KOPT-K1 (cell line): Measurements from ENCODE around the gene CEP164.

Experiments used
- H3K27ac ChIP-seq: fragments of 200-600 bp; sonication (generic); 2 replicates; pipeline ENCODE4 v1.5.1; 2016; ENCODE audit warnings: antibody characterized with exemption, mild to moderate bottlenecking, low read depth, low read length; ENCODE audit not compliant: poor library complexity, severe bottlenecking
- H3K36me3 ChIP-seq: fragments of 200-600 bp; sonication (generic); 2 replicates; pipeline ENCODE4 v1.5.1; 2017; ENCODE audit warnings: antibody characterized with exemption, mild to moderate bottlenecking, low read length, moderate library complexity; ENCODE audit not compliant: insufficient read depth
- H3K9me3 ChIP-seq: fragments of 200-600 bp; sonication (generic); 2 replicates; pipeline ENCODE4 v1.5.1; 2017; ENCODE audit warnings: antibody characterized with exemption, low read length, mild to moderate bottlenecking; ENCODE audit not compliant: insufficient read depth, poor library complexity, severe bottlenecking

The CEP164 gene

DNA sequence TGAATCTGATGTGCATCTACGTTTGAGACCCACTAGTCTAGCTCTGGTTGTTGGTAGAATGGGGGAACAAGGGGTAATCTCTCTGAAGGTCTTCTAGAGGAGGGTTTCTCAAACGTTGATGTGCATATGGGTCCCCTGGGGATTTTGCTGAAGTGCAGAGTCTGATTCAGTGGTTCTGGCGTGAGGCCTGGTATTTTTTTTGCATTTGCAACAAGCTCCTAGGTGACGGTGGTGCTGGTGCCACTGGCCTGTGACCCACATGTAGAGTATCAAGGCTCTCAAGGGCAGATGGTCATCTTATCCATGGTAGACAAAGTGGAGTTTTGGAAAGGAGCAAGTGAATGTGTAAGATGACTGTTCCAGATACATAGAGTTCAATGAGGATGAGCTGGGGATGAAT lies 97.1 kb downstream of the CEP164 start:
- H3K36me3 ChIP-seq, result no peaks in the 10 kb centered on the region
- H3K9me3 ChIP-seq, result no peaks in the 10 kb centered on the region

GRCh38 chr11:117425679-117426296 lies 98.1 kb downstream of the CEP164 start:
- H3K9me3 ChIP-seq, result no peaks in the 10 kb centered on the region

More for the DNA sequence above, 97.1 kb downstream of the CEP164 start:
- no peak overlapping the region for H3K27ac ChIP-seq

DNA sequence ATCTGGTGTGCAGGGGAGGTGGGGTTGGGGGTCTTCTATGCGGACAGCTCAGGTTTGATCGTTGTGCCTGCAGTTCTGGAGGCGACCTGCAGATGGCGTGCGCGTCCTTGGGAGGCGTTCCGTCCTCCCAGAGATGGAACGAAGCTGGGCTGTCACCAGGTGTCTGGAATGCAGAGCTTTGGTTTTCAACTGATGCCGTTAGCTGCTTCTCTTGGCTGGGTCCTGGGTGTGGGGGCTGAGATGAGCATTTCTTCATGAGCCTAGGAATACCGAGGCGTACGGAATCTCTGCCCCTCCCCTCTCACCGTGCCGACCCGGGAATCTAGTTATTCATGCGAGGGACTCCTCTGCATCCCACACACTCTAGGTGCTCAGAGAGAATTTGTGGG lies 98.6 kb downstream of the CEP164 start:
- H3K27ac ChIP-seq, result no peak overlapping the region
- H3K9me3 ChIP-seq, result no peaks in the 10 kb centered on the region
- no peaks in the 10 kb centered on the region for H3K36me3 ChIP-seq

More at GRCh38 chr11:117425679-117426296, 98.1 kb downstream of the CEP164 start:
- H3K27ac ChIP-seq, result no peak overlapping the region
- H3K36me3 ChIP-seq, result no peaks in the 10 kb centered on the region

GRCh38 chr11:117426941-117427340 lies 99.3 kb downstream of the CEP164 start:
- H3K9me3 ChIP-seq, result no peaks in the 10 kb centered on the region
- no peaks in the 10 kb centered on the region for H3K36me3 ChIP-seq
- H3K27ac ChIP-seq, result no peak overlapping the region

GRCh38 chr11:117427356-117427874 lies 99.8 kb downstream of the CEP164 start:
- Histone ChIP-seq H3K9me3 (no peaks in the 10 kb centered on the region), H3K27ac (no peak overlapping the region), H3K36me3 (no peaks in the 10 kb centered on the region)

DNA sequence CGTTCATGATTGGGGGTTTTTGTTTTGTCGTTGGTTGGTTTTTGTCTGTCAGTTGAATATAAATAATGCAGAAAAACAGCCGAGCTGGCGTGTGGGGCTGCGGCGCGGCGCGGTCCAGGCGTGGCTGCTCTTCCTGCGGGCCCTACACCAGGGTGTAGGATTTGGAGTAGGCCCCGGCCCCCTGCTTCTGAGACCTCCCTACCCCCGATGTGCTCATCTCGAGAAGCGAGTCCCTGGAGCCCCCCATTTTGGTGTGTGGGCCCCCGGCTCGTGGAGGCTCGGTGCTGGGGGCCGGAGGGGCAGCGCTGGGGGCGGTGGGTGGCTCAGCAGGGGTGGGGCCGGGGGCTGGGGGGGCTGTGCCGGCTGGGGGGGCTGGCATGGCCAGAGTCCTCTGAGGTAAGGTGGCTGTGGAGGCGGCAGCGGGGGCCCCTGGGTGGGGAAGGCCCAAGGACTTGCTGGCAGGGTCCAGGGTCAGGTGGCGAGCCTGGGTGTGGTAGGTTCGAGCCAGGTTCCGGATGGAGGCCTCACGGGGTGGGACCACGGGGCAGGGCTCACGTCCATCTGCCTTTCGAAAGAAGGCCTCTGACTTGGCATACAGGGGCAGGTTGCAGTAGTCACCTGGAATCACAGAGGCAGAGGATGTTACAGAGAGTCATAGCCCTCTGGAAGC lies 100.7 kb downstream of the CEP164 start:
- Histone ChIP-seq H3K36me3 (no peaks in the 10 kb centered on the region), H3K27ac (no peak overlapping the region), H3K9me3 (no peaks in the 10 kb centered on the region)

DNA sequence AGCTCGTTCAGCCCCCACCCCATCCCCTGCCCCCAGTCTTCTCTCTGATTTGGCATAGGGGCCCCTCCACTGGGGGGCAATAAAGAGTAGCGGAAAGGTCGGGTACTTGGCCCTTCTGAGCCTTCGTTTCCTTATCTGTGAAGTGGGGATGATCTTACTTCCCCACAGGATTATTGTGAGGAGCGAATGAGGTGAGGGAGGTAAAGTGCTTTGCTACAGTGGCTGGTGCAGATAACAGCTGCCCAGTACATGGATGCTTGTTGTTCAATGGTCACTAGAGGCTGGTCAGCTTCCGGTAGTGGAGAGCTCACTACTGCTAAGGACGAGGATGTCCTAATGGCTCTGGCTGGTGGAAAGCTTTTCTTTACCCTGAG lies 101.2 kb downstream of the CEP164 start:
- Histone ChIP-seq H3K36me3 (no peaks in the 10 kb centered on the region), H3K27ac (no peak overlapping the region), H3K9me3 (no peaks in the 10 kb centered on the region)

DNA sequence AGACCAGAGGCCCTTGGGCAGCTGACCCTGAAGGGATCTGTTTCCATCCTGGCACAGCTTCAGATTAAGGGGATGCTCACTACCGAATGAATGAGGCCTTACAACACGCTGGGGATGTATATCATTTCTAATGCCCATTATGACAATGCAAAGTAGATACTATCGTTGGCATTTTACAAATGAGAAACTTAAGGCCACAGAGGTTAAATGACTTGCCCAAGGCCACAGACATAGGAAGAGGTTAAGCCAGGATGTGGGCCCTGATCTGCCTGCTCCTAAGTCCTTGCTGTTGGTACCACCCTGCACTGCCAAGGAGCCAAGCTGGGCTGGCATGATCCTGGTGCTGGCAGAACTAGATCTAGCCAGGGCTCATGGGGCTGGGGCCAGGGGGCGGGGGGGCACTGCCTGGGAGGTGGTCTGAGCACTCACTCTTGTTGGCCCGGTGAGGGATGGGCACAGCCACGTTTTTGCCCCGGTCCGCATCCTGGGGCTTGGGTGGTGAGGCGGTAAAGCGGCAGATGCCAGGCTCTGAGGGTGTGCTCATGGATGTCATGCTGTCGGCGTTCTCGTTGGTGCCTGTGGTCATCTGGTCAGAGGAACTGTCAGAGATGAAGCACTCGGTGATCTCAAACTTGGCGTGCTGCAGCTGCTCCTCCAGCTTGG lies 102.8 kb downstream of the CEP164 start:
- H3K9me3 ChIP-seq, result no peaks in the 10 kb centered on the region
- no peak overlapping the region for H3K27ac ChIP-seq
- H3K36me3 ChIP-seq, result no peaks in the 10 kb centered on the region

DNA sequence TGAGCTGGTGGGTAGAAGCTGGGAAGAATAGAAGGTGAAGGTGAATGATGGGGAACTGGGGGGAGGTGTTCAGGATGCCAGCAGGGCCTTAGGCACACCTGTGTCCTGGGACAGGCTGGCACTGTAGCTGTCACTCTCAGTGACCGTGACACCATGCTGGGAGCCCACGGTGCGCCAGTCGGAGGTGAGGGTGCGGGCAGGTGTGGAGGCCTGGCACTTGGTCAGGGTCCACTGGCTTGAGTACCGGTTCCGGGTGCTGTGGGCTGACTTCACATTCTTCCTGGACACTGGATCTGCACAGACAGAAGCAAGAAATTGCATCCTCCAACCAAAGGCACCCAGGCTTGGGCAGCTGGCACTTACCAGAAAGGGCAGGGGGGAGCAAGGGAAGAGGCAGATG lies 103.8 kb downstream of the CEP164 start:
- H3K9me3 ChIP-seq, result no peaks in the 10 kb centered on the region
- no peak overlapping the region for H3K27ac ChIP-seq

DNA sequence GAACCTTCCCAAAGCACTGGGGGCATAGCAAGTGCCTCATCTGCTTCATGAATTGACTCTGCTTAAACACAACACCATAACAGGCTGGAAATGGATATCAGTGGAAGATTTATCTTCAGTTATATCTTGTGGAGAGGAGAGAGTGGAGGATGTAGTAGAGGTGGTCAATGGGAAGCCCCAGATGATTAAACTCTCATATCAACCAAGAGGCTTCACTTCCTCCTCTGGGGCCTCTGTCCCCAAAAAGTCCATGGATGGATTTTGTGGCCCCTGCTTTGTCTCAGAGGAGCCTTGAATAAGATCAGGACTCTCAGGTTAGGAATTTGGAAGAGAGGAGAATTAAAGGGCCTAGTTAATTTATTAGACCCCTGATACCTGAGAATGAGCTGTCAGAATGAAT lies 106.1 kb downstream of the CEP164 start:
- Histone ChIP-seq H3K9me3 (no peaks in the 10 kb centered on the region), H3K36me3 (no peaks in the 10 kb centered on the region), H3K27ac (no peak overlapping the region)

More for the DNA sequence above, 103.8 kb downstream of the CEP164 start:
- H3K36me3 ChIP-seq, result no peaks in the 10 kb centered on the region

DNA sequence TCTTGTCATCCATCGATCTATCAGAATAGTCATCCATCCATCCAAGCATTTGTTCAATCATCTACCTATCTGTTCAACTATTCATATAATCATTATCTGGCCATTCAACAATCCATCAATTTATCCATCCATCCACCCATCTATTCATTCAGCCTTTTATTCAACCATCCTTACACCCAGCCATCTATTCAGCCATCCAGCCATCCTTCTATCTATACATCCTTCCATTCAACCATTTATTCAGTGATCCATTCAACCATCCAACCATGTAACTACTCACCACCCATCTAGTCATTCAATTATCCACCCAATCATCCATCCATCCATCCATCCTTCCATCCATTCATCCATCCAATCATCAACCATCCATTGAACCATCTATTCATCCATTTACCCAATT lies 106.8 kb downstream of the CEP164 start:
- Histone ChIP-seq H3K9me3 (no peaks in the 10 kb centered on the region), H3K27ac (no peak overlapping the region), H3K36me3 (no peaks in the 10 kb centered on the region)

DNA sequence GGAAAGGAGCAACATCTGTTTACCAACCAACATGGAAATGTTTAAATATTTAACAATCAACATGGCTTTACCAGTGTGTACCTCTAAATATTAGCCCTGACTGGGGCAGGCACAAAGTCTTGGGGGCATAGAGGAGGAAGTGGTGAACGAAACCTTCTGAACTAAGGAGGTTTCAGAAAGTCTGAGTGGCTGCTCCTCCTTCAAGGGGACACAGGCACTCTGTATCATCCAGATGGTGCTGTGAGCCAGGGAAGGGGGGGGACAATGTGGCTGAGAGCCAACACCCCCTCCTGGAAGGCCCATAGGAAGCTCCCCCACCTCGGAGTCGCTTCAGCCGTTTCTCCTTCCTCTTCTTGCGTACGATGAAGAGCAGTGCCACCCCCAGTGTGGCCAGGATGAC lies 107.7 kb downstream of the CEP164 start:
- Histone ChIP-seq H3K9me3 (no peaks in the 10 kb centered on the region), H3K27ac (no peak overlapping the region), H3K36me3 (no peaks in the 10 kb centered on the region)

- H3K9me3 ChIP-seq, result no peaks in the 10 kb centered on the region
- H3K36me3 ChIP-seq, result no peaks in the 10 kb centered on the region
- no peak overlapping the region for H3K27ac ChIP-seq
Observed at GRCh38 chr11:117437041-117437790, 109.6 kb downstream of the CEP164 start.

DNA sequence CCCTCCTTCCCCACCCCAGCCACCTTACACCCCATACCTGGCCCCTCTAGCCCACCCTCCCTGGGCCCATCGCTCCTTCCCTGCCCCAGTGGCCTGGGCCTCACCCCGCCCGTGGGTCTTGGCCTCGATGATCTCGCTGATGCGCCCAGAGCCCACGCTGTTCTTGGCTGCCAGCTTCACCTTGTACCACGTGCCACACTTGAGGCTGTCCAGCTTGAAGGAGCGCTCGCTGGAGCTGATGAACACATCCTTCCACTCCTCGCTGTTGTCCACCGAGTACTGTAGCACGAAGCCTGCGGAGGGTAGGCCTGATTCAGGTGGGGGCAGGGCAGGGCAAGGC lies 110.1 kb downstream of the CEP164 start:
- no peaks in the 10 kb centered on the region for H3K9me3 ChIP-seq
- H3K36me3 ChIP-seq, result no peaks in the 10 kb centered on the region
- no peak overlapping the region for H3K27ac ChIP-seq

- Histone ChIP-seq H3K27ac (no peak overlapping the region), H3K9me3 (no peaks in the 10 kb centered on the region), H3K36me3 (no peaks in the 10 kb centered on the region)
Observed at GRCh38 chr11:117438371-117439000, 110.8 kb downstream of the CEP164 start.
